ENCODE data around the gene PRPF40B.

The PRPF40B gene

GRCh38 chr12:49689785-49690184 lies 66.4 kb downstream of the PRPF40B start:
- no peak for DNase-seq

GRCh38 chr12:49692851-49693250 lies 69.5 kb downstream of the PRPF40B start:
- DNase-seq, result no peak

- DNase-seq, result peak; percentile 51
Measured at GRCh38 chr12:49693931-49694444, 70.6 kb downstream of the PRPF40B start.
